K562 (cell line): ENCODE results near the gene BAD. TPM values are rescaled to one million over a fixed set of nuclear protein-coding genes. Genes with fewer than 3 reads are reported as not detected.

Source experiments
- ARID3A ChIP-seq: IDR thresholded peaks from 2 replicates; pipeline ENCODE4 v1.6.1; 2012; ENCODE audit warnings: low read depth, low read length, improper control_type of control experiment, borderline replicate concordance
- ATF1 ChIP-seq, 2 experiments: fragments of 450-650 bp in 1 of 2; IDR thresholded peaks; 2 replicates each; pipeline ENCODE4 v1.6.1; 2016; ENCODE audit warnings: missing compliant biosample characterization in 1 of 2, missing genetic modification characterization in 1 of 2
- CBFB ChIP-seq: sonication (generic); formaldehyde crosslinking; IDR thresholded peaks from 2 replicates; pipeline ENCODE4 v1.4.0; 2020; ENCODE audit warnings: mild to moderate bottlenecking, missing genetic modification reagents
- CHCHD3 ChIP-seq: fragments of 250-450 bp; sonication (Bioruptor Pico); IDR thresholded peaks from 2 replicates; pipeline ENCODE4 v2.1.2; 2022; ENCODE audit warnings: mild to moderate bottlenecking
- ERF ChIP-seq: fragments of 450-650 bp; formaldehyde crosslinking; IDR thresholded peaks from 2 replicates; pipeline ENCODE4 v1.4.0; 2020; ENCODE audit warnings: mild to moderate bottlenecking, mixed read lengths
- ETV5 ChIP-seq: sonication (generic); formaldehyde crosslinking; IDR thresholded peaks from 2 replicates; pipeline ENCODE4 v1.4.0; 2020; ENCODE audit warnings: low read depth, mild to moderate bottlenecking, missing genetic modification reagents
- ETV6 ChIP-seq, 3 experiments: fragments of 150-350 bp in 1 of 3; sonication (generic) in 1 of 3; formaldehyde crosslinking in 1 of 3; IDR thresholded peaks; 2 replicates each; pipeline versions ENCODE4 v1.6.1 to v1.8.0; 2014 to 2022; ENCODE audit warnings: borderline replicate concordance in 2 of 3, low read depth in 2 of 3, antibody characterized with exemption in 1 of 3, low read length in 1 of 3, mild to moderate bottlenecking in 1 of 3, missing genetic modification reagents in 1 of 3
- FIP1L1 ChIP-seq: fragments of 200-400 bp; formaldehyde crosslinking; IDR thresholded peaks from 2 replicates; pipeline ENCODE4 v1.6.1; 2018; ENCODE audit warnings: mild to moderate bottlenecking, low read depth, low read length; ENCODE audit not compliant: poor library complexity, severe bottlenecking
- FOS ChIP-seq: IDR thresholded peaks from 3 replicates; pipeline ENCODE4 v1.6.1; 2011; ENCODE audit not compliant: insufficient read length; ENCODE audit errors: extremely low read depth
- FOXM1 ChIP-seq, 2 experiments: fragments of 450-650 bp in 1 of 2; sonication (generic) in 1 of 2; formaldehyde crosslinking in 1 of 2; IDR thresholded peaks; 2 replicates each; pipeline versions ENCODE4 v1.6.1 to v1.9.0; 2017 to 2022; ENCODE audit warnings: low read depth in 2 of 2, mild to moderate bottlenecking in 2 of 2, missing genetic modification reagents in 1 of 2, moderate library complexity in 1 of 2
- FOXP4 ChIP-seq: sonication (generic); formaldehyde crosslinking; IDR thresholded peaks from 2 replicates; pipeline ENCODE4 v1.8.0; 2022; ENCODE audit warnings: mild to moderate bottlenecking, missing genetic modification reagents, borderline replicate concordance
- GABPB2 ChIP-seq: fragments of 250-450 bp; sonication (Bioruptor Pico); conservative IDR thresholded peaks from 2 replicates; pipeline ENCODE4 v1.5.1; 2021; ENCODE audit warnings: mild to moderate bottlenecking
- KDM4B ChIP-seq, 2 experiments: fragments of 450-650 bp in 1 of 2; sonication (generic) in 1 of 2; IDR thresholded peaks; 2 replicates each; pipeline ENCODE4 v1.6.1; 2016 to 2017; ENCODE audit warnings: borderline replicate concordance in 2 of 2, antibody characterized with exemption in 1 of 2, low read depth in 1 of 2, mild to moderate bottlenecking in 1 of 2
- KLF13 ChIP-seq: fragments of 450-650 bp; IDR thresholded peaks from 2 replicates; pipeline ENCODE4 v1.6.1; 2016; ENCODE audit warnings: missing genetic modification characterization, low read depth, mild to moderate bottlenecking, missing compliant biosample characterization, moderate library complexity, borderline replicate concordance
- MNT ChIP-seq, 2 experiments: fragments of 450-650 bp; conservative IDR thresholded peaks; 2 replicates each; pipeline ENCODE4 v1.6.1; 2017; ENCODE audit warnings: mild to moderate bottlenecking in 2 of 2, moderate library complexity in 2 of 2
- MTA2 ChIP-seq: fragments of 450-650 bp; IDR thresholded peaks from 2 replicates; pipeline ENCODE4 v1.6.1; 2016; ENCODE audit warnings: low read depth
- PHTF2 ChIP-seq: fragments of 250-450 bp; sonication (Bioruptor Pico); IDR thresholded peaks from 2 replicates; pipeline ENCODE4 v1.5.0; 2021; ENCODE audit warnings: mild to moderate bottlenecking
- U2AF1 ChIP-seq: fragments of 200-400 bp; formaldehyde crosslinking; optimal IDR thresholded peaks from 2 replicates; pipeline ENCODE3; 2017; ENCODE audit warnings: mild to moderate bottlenecking, low read depth, low read length, moderate library complexity
- ZNF408 ChIP-seq: fragments of 250-450 bp; sonication (Bioruptor Pico); IDR thresholded peaks from 2 replicates; pipeline ENCODE4 v1.4.0; 2020; ENCODE audit warnings: low read depth, mild to moderate bottlenecking, moderate library complexity
- ZSCAN32 ChIP-seq: fragments of 450-650 bp; formaldehyde crosslinking; IDR thresholded peaks from 2 replicates; pipeline ENCODE4 v1.4.0; 2020; ENCODE audit warnings: mild to moderate bottlenecking, moderate library complexity
- polyA plus RNA-seq, 8 experiments: library from polyadenylated mRNA; depleted of rRNA in 4 of 8; stranded (reverse) in 5 of 8; unstranded in 3 of 8; fragments of >200 nt; fragmentation: Nextera tagmentation in 2 of 8; fragmentation: Illumina TruSeq in 1 of 8; extraction: Ambion mirVana in 2 of 8; extraction: Trizol in 1 of 8; gene quantifications; 2 replicates each; pipeline versions ENCODE4 v1.2.1 to v1.2.3, GENCODE V29; 2011 to 2014; ENCODE audit warnings: inconsistent platforms in 1 of 8, missing spikeins in 1 of 8
- total RNA-seq, 7 experiments: library from RNA; depleted of rRNA in 6 of 7; stranded (reverse); fragments of >200 nt in 6 of 7; fragmentation: Illumina TruSeq in 2 of 7; extraction: Trizol in 2 of 7; gene quantifications; 2 replicates each; pipeline versions ENCODE4 v1.2.1 to v1.2.3, GENCODE V29; 2011 to 2021; ENCODE audit warnings: low replicate concordance in 1 of 7

BAD gene
- total and polyA plus RNA-seq, 9 of the 15 experiments (the other 6 are each of a cell fraction or from before 2014, with no cell fraction given), result 0.61 to 45.6 (median 11.8) TPM

GRCh38 chr11:64269540-64270220 is 14.8 kb downstream of the BAD start (continued):
- TF ChIP-seq GABPB2, result 0 out of 2 replicates have a peak, but pooled peaks have one; percentile 15
- TF ChIP-seq ZSCAN32 (CRISPR knock-in tag), result peak; percentile 45
- peak; percentile 97 for TF ChIP-seq FIP1L1
- TF ChIP-seq MNT (conservative IDR thresholded peaks at IDR 0.05), result peak in 1 of 2 experiments; percentile 83; a peak in 2 of 4 replicates
- peak; percentile 74 for TF ChIP-seq ERF (CRISPR knock-in tag)
- TF ChIP-seq PHTF2, result no peak
- TF ChIP-seq MTA2, result peak; percentile 91
- TF ChIP-seq KDM4B (IDR thresholded peaks at IDR 0.05; ENCODE audit: borderline replicate concordance in 2 of 2, low read depth in 1 of 2), result peak in 1 of 2 experiments; percentile 97; a peak in 2 of 4 replicates
- peak; percentile 44; the same call in 1 of the 2 replicates for TF ChIP-seq CHCHD3 (CRISPR knock-in tag)
- TF ChIP-seq ETV6 (IDR thresholded peaks at IDR 0.05; ENCODE audit: borderline replicate concordance in 1 of 2, low read depth in 2 of 2, low read length in 1 of 2), result peak; percentile 43 to 49; a peak in 1 of 4 replicates
- 0 out of 2 replicates have a peak, but pooled peaks have one; percentile 65 for TF ChIP-seq ETV6 (CRISPR knock-in tag; IDR thresholded peaks at IDR 0.05; ENCODE audit: borderline replicate concordance)
- peak; percentile 84 for TF ChIP-seq U2AF1
- no peak for TF ChIP-seq FOS
- peak; percentile 93 for TF ChIP-seq ETV5 (CRISPR knock-in tag)
- peak; percentile 49; the same call in 1 of the 2 replicates for TF ChIP-seq ARID3A
- TF ChIP-seq ZNF408 (CRISPR knock-in tag), result no peak
- peak; percentile 90; the same call in 1 of the 2 replicates for TF ChIP-seq CBFB (CRISPR knock-in tag)
- no peak for TF ChIP-seq KLF13
- TF ChIP-seq FOXP4 (CRISPR knock-in tag), result peak; percentile 82; the same call in 1 of the 2 replicates
- TF ChIP-seq ATF1 (CRISPR knock-in tag; IDR thresholded peaks at IDR 0.05), result no peak
- TF ChIP-seq ATF1 (tag; IDR thresholded peaks at IDR 0.05), result peak; percentile 87
- TF ChIP-seq FOXM1 (IDR thresholded peaks at IDR 0.05; ENCODE audit: low read depth), result peak; percentile 9; the same call in 1 of the 2 replicates
- TF ChIP-seq FOXM1 (CRISPR knock-in tag; IDR thresholded peaks at IDR 0.05; ENCODE audit: low read depth), result no peak
